HCT116 (cell line): ENCODE measurements around the gene AUTS2. TPM values are rescaled to one million over a fixed set of nuclear protein-coding genes. Genes with fewer than 3 reads are reported as not detected.

Experiments used
- ATAC-seq: fragments of 200-7000 bp; cut with Tn5 transposase; 2 replicates; pipeline ENCODE4 v1.9.1; 2020; ENCODE audit warnings: mild to moderate bottlenecking, moderate library complexity
- BruUV-seq: library from RNA; stranded (reverse); fragments of 400-500 nt; replicated peaks from 2 replicates; lab custom pipeline; 2021; lab: Mats Ljungman, UMichigan
- CTCF ChIA-PET: fragments of 300-600 bp; sonication (Branson Sonifier 250); formaldehyde crosslinking; loops from one replicate; lab custom pipeline; 2021; ENCODE audit warnings: antibody characterized with exemption; lab: Charles Lee
- POLR2A ChIA-PET: fragments of 300-600, 350-600 bp; sonication (Branson Sonifier 250); formaldehyde crosslinking; loops from one replicate; lab custom pipeline; 2021; ENCODE audit warnings: antibody characterized with exemption; lab: Charles Lee
- RAD21 ChIA-PET, 2 experiments: fragments of 300-600 bp; sonication (Branson Sonifier 250); formaldehyde crosslinking; loops; one replicate each; lab custom pipeline; 2023; ENCODE audit warnings: low total read pairs in 2 of 2; ENCODE audit not compliant: uncharacterized antibody in 2 of 2, unreplicated experiment in 2 of 2, low non-redundant PET in 1 of 2; lab: Charles Lee
- DNase-seq: peaks from one replicate; pipeline ENCODE4 v3.0.0-alpha.2; 2010; ENCODE audit warnings: low read depth, low spot score
- H2AFZ ChIP-seq: fragments of 200-600 bp; shearing (Covaris generic), sonication (generic); 2 replicates; pipeline ENCODE4 v1.6.1; 2017; ENCODE audit warnings: low read depth, mixed run types, mixed read lengths, antibody characterized with exemption, low read length; ENCODE audit not compliant: poor library complexity, severe bottlenecking
- H3K27ac ChIP-seq: 2 replicates; pipeline ENCODE4 v1.5.1; 2012; ENCODE audit warnings: low read depth, low read length
- H3K27me3 ChIP-seq: fragments of 200-600 bp; sonication (generic); 2 replicates; pipeline ENCODE4 v1.6.1; 2016; ENCODE audit warnings: mixed run types, low read length, mixed read lengths; ENCODE audit not compliant: insufficient read depth
- H3K36me3 ChIP-seq, 2 experiments: fragments of 200-500 bp in 1 of 2; fragments of 200-600 bp in 1 of 2; sonication (Bioruptor generic) in 1 of 2; sonication (generic) in 1 of 2; 2 replicates each; pipeline versions ENCODE4 v1.5.1 to v1.6.1; 2014 to 2016; ENCODE audit warnings: low read length in 2 of 2, inconsistent platforms in 1 of 2, mixed read lengths in 1 of 2, mixed run types in 1 of 2; ENCODE audit not compliant: insufficient read depth in 2 of 2, control insufficient read depth in 1 of 2
- H3K4me1 ChIP-seq, 2 experiments: fragments of 200-600 bp in 1 of 2; sonication (generic) in 1 of 2; 2 replicates each; pipeline versions ENCODE4 v1.5.1 to v1.6.1; 2012 to 2017; ENCODE audit warnings: low read length in 2 of 2, inconsistent platforms in 1 of 2, mild to moderate bottlenecking in 1 of 2, mixed read lengths in 1 of 2, mixed run types in 1 of 2, moderate library complexity in 1 of 2; ENCODE audit not compliant: insufficient read depth in 2 of 2, control insufficient read depth in 1 of 2
- H3K4me2 ChIP-seq: fragments of 200-600 bp; sonication (generic); 2 replicates; pipeline ENCODE4 v1.6.1; 2017; ENCODE audit warnings: mixed run types, low read length, mixed read lengths
- H3K4me3 ChIP-seq, 2 experiments: fragments of 200-600 bp in 1 of 2; sonication (generic) in 1 of 2; replicated peaks in 1 of 2; 2 replicates each; pipeline ENCODE4 v1.5.1; 2011 to 2016; ENCODE audit warnings: low read length in 2 of 2, control low read depth in 1 of 2, low read depth in 1 of 2, mild to moderate bottlenecking in 1 of 2, mixed read lengths in 1 of 2, mixed run types in 1 of 2
- H3K79me2 ChIP-seq: fragments of 200-600 bp; sonication (generic); 2 replicates; pipeline ENCODE4 v1.6.1; 2017; ENCODE audit warnings: mild to moderate bottlenecking, mixed run types, low read length, moderate library complexity, mixed read lengths; ENCODE audit not compliant: insufficient read depth
- H3K9ac ChIP-seq: fragments of 200-600 bp; sonication (generic); 2 replicates; pipeline ENCODE4 v1.6.1; 2016; ENCODE audit warnings: low read length, mixed read lengths
- H3K9me2 ChIP-seq: fragments of 200-600 bp; sonication (generic), shearing (Covaris generic); 2 replicates; pipeline ENCODE4 v1.6.1; 2017; ENCODE audit warnings: mixed run types, mild to moderate bottlenecking, moderate library complexity; ENCODE audit not compliant: insufficient read depth
- H3K9me3 ChIP-seq, 2 experiments: fragments of 200-500 bp in 1 of 2; fragments of 200-600 bp in 1 of 2; sonication (Bioruptor generic) in 1 of 2; sonication (generic) in 1 of 2; 2 replicates each; pipeline ENCODE4 v1.6.1; 2014 to 2017; ENCODE audit warnings: low read length in 2 of 2, mixed read lengths in 2 of 2, inconsistent platforms in 1 of 2, low read depth in 1 of 2, mild to moderate bottlenecking in 1 of 2, mixed run types in 1 of 2, moderate library complexity in 1 of 2; ENCODE audit not compliant: control insufficient read depth in 1 of 2, insufficient read depth in 1 of 2
- H4K20me1 ChIP-seq: fragments of 200-600 bp; sonication (generic), shearing (Covaris generic); 2 replicates; pipeline ENCODE4 v1.6.1; 2017; ENCODE audit warnings: mixed run types, mild to moderate bottlenecking, moderate library complexity; ENCODE audit not compliant: insufficient read depth
- CBX3 ChIP-seq: IDR thresholded peaks from 2 replicates; pipeline ENCODE4 v1.6.1; 2012; ENCODE audit warnings: low read depth
- EGR1 ChIP-seq: IDR thresholded peaks from 2 replicates; pipeline ENCODE4 v1.6.1; 2012; ENCODE audit warnings: low read depth
- ELF1 ChIP-seq: IDR thresholded peaks from 2 replicates; pipeline ENCODE4 v1.6.1; 2012; ENCODE audit warnings: low read depth, borderline replicate concordance
- EZH2phosphoT487 ChIP-seq: fragments of 200-600 bp; IDR thresholded peaks from 2 replicates; pipeline ENCODE4 v1.6.1; 2018; ENCODE audit warnings: antibody characterized with exemption, borderline replicate concordance
- POLR2AphosphoS5 ChIP-seq: IDR thresholded peaks from 2 replicates; pipeline ENCODE4 v1.6.1; 2011; ENCODE audit warnings: mild to moderate bottlenecking, low read depth, low read length, moderate library complexity
- SIN3A ChIP-seq: IDR thresholded peaks from 2 replicates; pipeline ENCODE4 v1.6.1; 2012; ENCODE audit warnings: low read depth
- TCF7L2 ChIP-seq: IDR thresholded peaks from 2 replicates; pipeline ENCODE4 v1.7.0; 2011; ENCODE audit warnings: borderline replicate concordance, inconsistent platforms; ENCODE audit not compliant: insufficient read depth, insufficient read length; ENCODE audit errors: extremely low read depth
- ZNF274 ChIP-seq: fragments of 200-500 bp; sonication (Bioruptor generic); IDR thresholded peaks from 2 replicates; pipeline ENCODE4 v1.6.1; 2014; ENCODE audit warnings: mild to moderate bottlenecking, low read depth, low read length, inconsistent platforms
- intact Hi-C: fragments of 100-400 bp; cut with micrococcal nuclease; formaldehyde crosslinking; loops from 2 replicates; pipeline ENCODE4 v1.10.0; 2022
- total RNA-seq: library from RNA; stranded (reverse); gene quantifications from one replicate; pipeline ENCODE4 v1.2.1, GENCODE V29; 2021; ENCODE audit not compliant: unreplicated experiment
- TF ChIP-seq, protein P1 (sequence below), 3 experiments: fragments of 200-600 bp in 1 of 3; sonication (generic) in 1 of 3; IDR thresholded peaks in 2 of 3; conservative IDR thresholded peaks in 1 of 3; 2 replicates each; pipeline ENCODE4 v1.5.1; 2012 to 2017; ENCODE audit warnings: low read depth in 2 of 3, low read length in 2 of 3, antibody characterized with exemption in 1 of 3, borderline replicate concordance in 1 of 3, control low read depth in 1 of 3, mild to moderate bottlenecking in 1 of 3, mixed read lengths in 1 of 3, mixed run types in 1 of 3, moderate library complexity in 1 of 3; ENCODE audit not compliant: insufficient read depth in 1 of 3
- TF ChIP-seq, protein P2 (sequence below): IDR thresholded peaks from 2 replicates; pipeline ENCODE4 v1.6.1; 2012

AUTS2 gene
- total RNA-seq, 1 experiment from 2014 or later: 0.93 TPM

DNA sequence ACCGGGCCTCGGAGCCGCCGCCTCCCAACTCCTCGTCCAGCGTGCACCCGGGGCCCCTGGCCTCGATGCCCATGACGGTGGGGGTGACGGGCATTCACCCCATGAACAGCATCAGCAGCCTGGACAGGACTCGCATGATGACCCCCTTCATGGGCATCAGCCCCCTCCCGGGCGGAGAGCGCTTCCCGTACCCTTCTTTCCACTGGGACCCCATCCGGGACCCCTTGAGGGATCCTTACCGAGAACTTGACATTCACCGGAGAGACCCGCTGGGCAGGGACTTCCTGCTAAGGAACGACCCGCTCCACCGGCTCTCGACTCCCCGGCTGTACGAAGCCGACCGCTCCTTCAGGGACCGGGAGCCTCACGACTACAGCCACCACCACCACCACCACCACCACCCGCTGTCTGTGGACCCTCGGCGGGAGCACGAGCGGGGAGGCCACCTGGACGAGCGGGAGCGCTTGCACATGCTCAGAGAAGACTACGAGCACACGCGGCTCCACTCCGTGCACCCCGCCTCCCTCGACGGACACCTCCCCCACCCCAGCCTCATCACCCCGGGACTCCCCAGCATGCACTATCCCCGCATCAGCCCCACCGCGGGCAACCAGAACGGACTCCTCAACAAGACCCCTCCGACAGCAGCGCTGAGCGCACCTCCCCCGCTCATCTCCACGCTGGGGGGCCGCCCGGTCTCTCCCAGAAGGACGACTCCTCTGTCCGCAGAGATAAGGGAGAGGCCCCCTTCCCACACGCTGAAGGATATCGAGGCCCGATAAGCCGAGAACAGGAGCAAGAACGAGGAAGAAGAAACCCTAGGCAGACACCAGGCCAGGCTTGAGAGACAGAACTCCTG is 1192.2 kb downstream of the AUTS2 start (continued):
- TF ChIP-seq CBX3 (no peak), POLR2AphosphoS5 (no peak), ZNF274 (no peak), ELF1 (no peak), TCF7L2 (no peak), SIN3A (no peak)
- TF ChIP-seq, protein P1, sequence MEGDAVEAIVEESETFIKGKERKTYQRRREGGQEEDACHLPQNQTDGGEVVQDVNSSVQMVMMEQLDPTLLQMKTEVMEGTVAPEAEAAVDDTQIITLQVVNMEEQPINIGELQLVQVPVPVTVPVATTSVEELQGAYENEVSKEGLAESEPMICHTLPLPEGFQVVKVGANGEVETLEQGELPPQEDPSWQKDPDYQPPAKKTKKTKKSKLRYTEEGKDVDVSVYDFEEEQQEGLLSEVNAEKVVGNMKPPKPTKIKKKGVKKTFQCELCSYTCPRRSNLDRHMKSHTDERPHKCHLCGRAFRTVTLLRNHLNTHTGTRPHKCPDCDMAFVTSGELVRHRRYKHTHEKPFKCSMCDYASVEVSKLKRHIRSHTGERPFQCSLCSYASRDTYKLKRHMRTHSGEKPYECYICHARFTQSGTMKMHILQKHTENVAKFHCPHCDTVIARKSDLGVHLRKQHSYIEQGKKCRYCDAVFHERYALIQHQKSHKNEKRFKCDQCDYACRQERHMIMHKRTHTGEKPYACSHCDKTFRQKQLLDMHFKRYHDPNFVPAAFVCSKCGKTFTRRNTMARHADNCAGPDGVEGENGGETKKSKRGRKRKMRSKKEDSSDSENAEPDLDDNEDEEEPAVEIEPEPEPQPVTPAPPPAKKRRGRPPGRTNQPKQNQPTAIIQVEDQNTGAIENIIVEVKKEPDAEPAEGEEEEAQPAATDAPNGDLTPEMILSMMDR (IDR thresholded peaks at IDR 0.05 in 2 of 3, conservative IDR thresholded peaks at IDR 0.05 in 1 of 3; ENCODE audit: borderline replicate concordance in 1 of 3, insufficient read depth in 1 of 3, low read depth in 2 of 3, low read length in 2 of 3): no peak
- TF ChIP-seq, protein P2, sequence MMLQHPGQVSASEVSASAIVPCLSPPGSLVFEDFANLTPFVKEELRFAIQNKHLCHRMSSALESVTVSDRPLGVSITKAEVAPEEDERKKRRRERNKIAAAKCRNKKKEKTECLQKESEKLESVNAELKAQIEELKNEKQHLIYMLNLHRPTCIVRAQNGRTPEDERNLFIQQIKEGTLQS: no peak

DNA sequence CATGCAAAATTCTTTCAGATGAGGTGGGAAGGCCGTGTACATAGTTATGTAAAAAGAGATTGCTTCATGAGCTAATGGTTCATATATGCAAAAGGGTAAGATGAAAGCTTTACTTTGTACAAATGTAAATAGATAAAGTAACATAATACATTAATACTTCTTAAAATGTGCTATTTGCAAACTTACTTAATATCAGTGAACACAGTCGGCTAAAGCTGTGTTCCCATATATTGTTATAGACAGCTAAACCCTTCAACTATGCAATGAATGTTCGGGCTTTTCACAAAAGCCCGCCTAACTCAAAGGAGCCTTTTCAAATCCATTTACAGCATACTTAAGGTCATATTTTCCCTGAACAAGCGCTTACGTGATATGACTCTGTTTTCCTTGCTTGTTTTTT is 1193.1 kb downstream of the AUTS2 start:
- Histone ChIP-seq H3K4me1 (no peaks in the 10 kb centered on the region), H2AFZ (no peak overlapping the region), H3K4me3 (no peak overlapping the region), H3K36me3 (no peaks in the 10 kb centered on the region), H3K27me3 (no peaks in the 10 kb centered on the region), H3K27ac (no peak overlapping the region), H4K20me1 (no peaks in the 10 kb centered on the region), H3K9ac (no peak overlapping the region), H3K79me2 (no peaks in the 10 kb centered on the region), H3K9me2 (no peaks in the 10 kb centered on the region), H3K4me2 (no peak overlapping the region), H3K9me3 (peaks cover 0 to 8% of the 10 kb centered on the region in 2 experiments; a peak in 2 of 4 replicates)
- intact Hi-C loops: no loop called here
- DNase-seq: no peak
- POLR2A ChIA-PET: no interaction called here
- RAD21 ChIA-PET: no interaction called here
- no TSS peak for BruUV-seq
- TF ChIP-seq EGR1: no peak
- TF ChIP-seq, protein P1 (IDR thresholded peaks at IDR 0.05 in 2 of 3, conservative IDR thresholded peaks at IDR 0.05 in 1 of 3; ENCODE audit: borderline replicate concordance in 1 of 3, insufficient read depth in 1 of 3, low read depth in 2 of 3, low read length in 2 of 3): no peak
- TF ChIP-seq EZH2phosphoT487: no peak
- no peak for ATAC-seq
- CTCF ChIA-PET: no interaction called here
